Activated CD4-positive, alpha-beta T cell treated with anti-CD3 and anti-CD28 coated beads, Interleukin-2, amount 10 ng/mL, durations not matched to agents 7 days and 5 days (primary cell): ENCODE data around the gene HSPBP1. TPM values are rescaled to one million over a fixed set of nuclear protein-coding genes. Genes with fewer than 3 reads are reported as not detected.
A peak's percentile ranks its signal among the peaks of the same experiment; 100 is the strongest.
"Not testable (repeated sequence)": the region's sequence is repeated elsewhere in the genome, so short reads cannot be mapped to it uniquely, and the experiment has no call there.

Experiments
- CTCF ChIA-PET: fragments of 350-600 bp; sonication (Branson Sonifier 250); formaldehyde crosslinking; loops from one replicate; lab custom pipeline; 2021; ENCODE audit warnings: antibody characterized with exemption; lab: Charles Lee
- POLR2A ChIA-PET: fragments of 350-600 bp; sonication (Branson Sonifier 250); formaldehyde crosslinking; loops from one replicate; lab custom pipeline; 2021; ENCODE audit warnings: antibody characterized with exemption; lab: Charles Lee
- DNase-seq: peaks from one replicate; pipeline ENCODE4 v3.0.0-alpha.2; 2020
- H3K27ac Mint-ChIP-seq: one replicate; pipeline ENCODE4 v1.8.0; 2021; ENCODE audit warnings: mild to moderate bottlenecking, moderate library complexity, mixed read lengths
- H3K27me3 Mint-ChIP-seq: one replicate; pipeline ENCODE4 v1.8.0; 2021; ENCODE audit warnings: mixed read lengths
- H3K36me3 Mint-ChIP-seq: one replicate; pipeline ENCODE4 v1.8.0; 2021; ENCODE audit warnings: low read depth, mixed read lengths
- H3K4me1 Mint-ChIP-seq: one replicate; pipeline ENCODE4 v1.8.0; 2021; ENCODE audit warnings: mixed read lengths
- H3K4me3 Mint-ChIP-seq: one replicate; pipeline ENCODE4 v1.8.0; 2021; ENCODE audit warnings: mild to moderate bottlenecking, moderate library complexity, mixed read lengths
- H3K9me3 Mint-ChIP-seq: one replicate; pipeline ENCODE4 v1.8.0; 2021; ENCODE audit warnings: mixed read lengths
- total RNA-seq, 2 experiments: library from RNA; stranded (reverse); gene quantifications; one replicate each; pipeline ENCODE4 v1.2.3, GENCODE V29; 2021

The HSPBP1 gene, protein sequence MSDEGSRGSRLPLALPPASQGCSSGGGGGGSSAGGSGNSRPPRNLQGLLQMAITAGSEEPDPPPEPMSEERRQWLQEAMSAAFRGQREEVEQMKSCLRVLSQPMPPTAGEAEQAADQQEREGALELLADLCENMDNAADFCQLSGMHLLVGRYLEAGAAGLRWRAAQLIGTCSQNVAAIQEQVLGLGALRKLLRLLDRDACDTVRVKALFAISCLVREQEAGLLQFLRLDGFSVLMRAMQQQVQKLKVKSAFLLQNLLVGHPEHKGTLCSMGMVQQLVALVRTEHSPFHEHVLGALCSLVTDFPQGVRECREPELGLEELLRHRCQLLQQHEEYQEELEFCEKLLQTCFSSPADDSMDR
- 10 to 100 TPM; 23.1 to 26.9 TPM for total RNA-seq

DNA sequence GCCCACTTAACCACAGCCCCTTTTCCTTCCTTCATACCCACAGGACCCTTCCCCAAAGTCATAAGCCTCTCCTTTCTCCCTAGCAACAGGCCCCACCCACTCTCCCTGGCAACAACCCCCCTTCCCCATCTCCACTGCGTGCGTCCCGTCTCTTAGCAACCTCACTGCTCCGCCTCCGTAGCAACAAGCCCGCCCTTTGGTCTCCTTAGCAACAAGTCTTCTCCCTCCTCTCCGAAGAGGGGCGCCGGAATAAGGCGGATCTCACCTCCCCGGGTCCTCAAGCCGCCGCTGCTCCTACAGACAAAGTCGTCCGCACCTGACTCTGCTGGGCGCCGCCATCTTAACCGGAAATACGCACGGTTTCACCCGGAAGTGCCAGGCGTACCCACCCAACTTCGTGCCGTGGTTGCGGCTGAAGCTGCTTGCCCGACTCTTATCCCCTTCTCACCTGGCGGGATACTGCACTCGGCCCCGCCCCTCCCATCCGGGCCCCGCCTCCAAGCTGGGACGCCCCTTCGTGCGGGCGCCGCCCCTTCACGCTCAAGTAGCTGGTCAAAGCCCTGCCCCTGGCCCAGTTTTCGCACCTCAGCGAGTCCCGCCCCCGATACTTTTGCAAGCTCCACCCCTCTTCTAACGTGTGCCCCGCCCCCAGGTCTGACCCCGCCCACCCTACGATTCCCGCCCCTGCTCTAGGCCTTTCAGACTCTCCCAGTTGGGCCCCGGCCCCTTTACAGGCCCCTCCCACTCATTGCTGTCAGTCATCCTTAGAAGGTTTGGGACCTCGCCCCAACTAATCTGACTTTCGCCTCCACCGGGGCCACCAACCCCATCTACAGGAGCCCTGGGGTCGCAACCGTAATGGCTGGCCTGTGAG is at the start of gene HSPBP1:
HSPBP1 (minus strand) TSS at position 341 of the 874 bp plus-strand sequence. CDS start 502 bp downstream, outside the sequence.
- Mint-ChIP-seq H3K9me3 (no peaks in the 10 kb centered on the region), H3K4me3 (peak within 1 kb of the TSS; percentile 99), H3K4me1 (peaks cover 50% of the 10 kb centered on the region), H3K27ac (peak within 1 kb of the TSS; percentile 98), H3K36me3 (peaks cover 9% of the 10 kb centered on the region), H3K27me3 (peaks cover 9% of the 10 kb centered on the region)
- ChIA-PET CTCF (interaction anchor here (0.7 to 1.5 kb wide), 6 partner anchors 10 to 224 kb away, joined by 3 to 5 read pairs (median 4); partner anchors contain the start of gene PPP6R1), POLR2A (interaction anchor here (0.6 to 0.9 kb wide), 2 partner anchors 21 to 26 kb away, joined by 3 to 4 read pairs; partner anchors contain the start of gene PPP6R1)
- DNase-seq: peak; percentile 95

DNA sequence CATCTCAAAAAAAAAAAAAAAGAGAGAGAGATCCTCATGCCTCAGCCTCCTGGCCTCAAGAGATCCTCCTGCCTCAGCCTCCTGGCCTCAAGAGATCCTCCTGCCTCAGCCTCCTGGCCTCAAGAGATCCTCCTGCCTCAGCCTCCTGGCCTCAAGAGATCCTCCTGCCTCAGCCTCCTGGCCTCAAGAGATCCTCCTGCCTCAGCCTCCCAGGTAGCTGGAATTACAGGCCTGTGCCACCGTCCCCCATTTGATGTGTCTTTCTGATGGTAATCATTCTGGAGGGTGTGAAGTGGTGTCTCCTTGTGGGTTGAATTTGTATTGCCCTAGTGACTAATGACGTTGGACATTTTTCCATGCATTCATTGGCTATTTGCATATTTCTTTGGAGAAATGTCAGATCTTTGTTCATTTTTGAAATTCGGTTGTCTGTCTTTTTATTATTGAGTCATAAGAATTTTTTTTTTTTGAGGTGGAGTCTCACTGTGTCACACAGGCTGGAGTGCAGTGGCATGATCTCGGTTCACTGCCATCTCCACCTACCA is 48.9 kb upstream of the HSPBP1 start:
- H3K9me3 Mint-ChIP-seq, H3K4me3 Mint-ChIP-seq, DNase-seq, POLR2A ChIA-PET, H3K27ac Mint-ChIP-seq, CTCF ChIA-PET, H3K4me1 Mint-ChIP-seq, H3K36me3 Mint-ChIP-seq, H3K27me3 Mint-ChIP-seq: not testable (repeated sequence)

DNA sequence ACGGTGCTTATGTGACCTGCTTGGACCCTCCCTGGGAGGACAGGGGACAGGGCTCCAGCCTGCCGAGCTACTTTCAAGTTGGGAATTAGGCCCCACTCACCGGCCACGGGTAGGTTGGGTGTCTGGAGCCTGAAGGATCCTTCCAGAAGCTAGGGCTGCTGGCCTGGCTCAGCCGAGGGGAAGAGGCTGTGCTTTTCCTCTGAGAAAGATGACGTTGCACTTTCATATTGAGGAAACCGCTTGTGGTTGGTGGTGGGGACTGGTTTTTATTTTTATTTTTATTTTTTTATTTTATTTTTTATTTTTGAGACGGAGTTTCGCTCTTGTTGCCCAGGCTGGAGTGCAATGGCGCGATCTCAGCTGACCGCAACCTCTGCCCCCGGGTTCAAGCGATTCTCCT is 45.3 kb upstream of the HSPBP1 start, which contains the start of gene TMEM150B:
TMEM150B (minus strand) TSS at position 170 of the 400 bp plus-strand sequence. CDS start 4,305 bp downstream, outside the sequence.
- CTCF ChIA-PET: interaction anchor here (1.6 kb wide), 1 partner anchor 14 kb away, joined by 4 read pairs; the partner anchor contains the start of gene KMT5C

DNA sequence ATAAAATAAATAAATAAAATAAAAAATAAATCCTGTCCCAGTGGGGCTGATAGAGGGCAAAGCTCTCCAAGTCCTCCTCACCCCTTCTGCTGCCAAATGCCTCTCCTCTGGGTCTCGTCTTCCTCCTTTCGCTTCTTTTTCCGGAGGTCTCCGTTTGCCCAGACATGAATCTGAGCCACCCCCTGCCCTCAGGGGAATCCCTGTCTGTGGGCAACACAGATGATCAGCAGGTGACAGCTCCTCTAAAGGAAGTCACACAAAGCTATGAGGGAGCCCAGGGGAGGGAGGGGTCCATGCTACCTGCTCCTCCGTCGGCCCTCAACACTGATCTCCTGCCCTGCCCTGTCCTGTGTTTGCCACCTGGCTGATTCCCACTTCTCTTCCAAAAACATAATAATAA is 44.8 kb upstream of the HSPBP1 start:
- POLR2A ChIA-PET: no interaction called here
- CTCF ChIA-PET: interaction anchor here (1.6 kb wide), 1 partner anchor 15 kb away, joined by 4 read pairs; the partner anchor contains the start of gene KMT5C

More for the DNA sequence above, 45.3 kb upstream of the HSPBP1 start, which contains the start of gene TMEM150B:
- Mint-ChIP-seq H3K36me3 (no peaks in the 10 kb centered on the region), H3K9me3 (no peaks in the 10 kb centered on the region), H3K27ac (peak within 1 kb of the TSS; percentile 50), H3K4me3 (no peak within 1 kb of the TSS), H3K27me3 (peaks cover 19% of the 10 kb centered on the region), H3K4me1 (peaks cover 11% of the 10 kb centered on the region)
- no peak for DNase-seq
- POLR2A ChIA-PET: no interaction called here

DNA sequence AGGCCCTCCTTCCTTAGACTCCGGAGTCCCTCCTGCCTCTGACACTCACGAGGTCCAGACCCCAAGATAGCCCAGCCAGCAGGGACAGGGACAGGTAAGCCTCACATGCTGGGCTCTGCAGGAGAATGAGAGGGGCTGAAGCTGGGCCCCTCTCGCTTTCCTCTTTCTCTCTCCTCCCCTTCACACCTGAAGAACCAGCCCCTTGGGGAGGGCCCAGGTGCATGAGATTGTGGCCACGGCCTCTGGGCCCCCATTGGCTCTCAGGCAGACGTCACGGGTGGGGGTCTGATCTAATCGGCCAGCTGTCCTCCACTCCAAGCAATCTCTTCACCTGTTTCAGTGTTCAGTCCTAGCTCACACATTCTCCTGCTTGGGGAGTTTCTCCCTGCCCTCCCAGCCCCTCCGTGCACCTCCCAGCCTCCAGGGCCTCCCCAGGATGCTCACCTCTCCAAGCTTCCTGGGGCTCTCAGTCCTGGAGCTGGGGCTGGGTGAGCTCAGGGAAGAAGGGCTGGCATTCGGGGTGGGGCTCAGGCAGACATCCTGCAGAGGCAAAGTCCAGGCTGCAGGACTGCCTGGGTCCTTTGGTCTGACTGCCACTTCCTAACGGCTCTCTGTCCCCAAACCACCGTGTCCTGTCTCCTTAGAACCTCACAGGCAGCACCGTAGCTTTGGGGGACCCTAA is 42.4 kb upstream of the HSPBP1 start:
- peaks cover 11% of the 10 kb centered on the region for H3K4me1 Mint-ChIP-seq
- H3K9me3 Mint-ChIP-seq: no peaks in the 10 kb centered on the region
- H3K27ac Mint-ChIP-seq: no peak overlapping the region
- no peak for DNase-seq
- H3K36me3 Mint-ChIP-seq: no peaks in the 10 kb centered on the region
- H3K4me3 Mint-ChIP-seq: no peak overlapping the region
- CTCF ChIA-PET: interaction anchor here (0.7 to 2.2 kb wide), 4 partner anchors 10 to 27 kb away, joined by 3 to 12 read pairs (median 6); no protein-coding TSS in a partner anchor
- POLR2A ChIA-PET: no interaction called here
- peaks cover 14% of the 10 kb centered on the region for H3K27me3 Mint-ChIP-seq

More for the DNA sequence above, 44.8 kb upstream of the HSPBP1 start:
- DNase-seq: no peak
- no peaks in the 10 kb centered on the region for H3K9me3 Mint-ChIP-seq
- no peak overlapping the region for H3K4me3 Mint-ChIP-seq
- no peaks in the 10 kb centered on the region for H3K36me3 Mint-ChIP-seq
- H3K4me1 Mint-ChIP-seq: peaks cover 11% of the 10 kb centered on the region
- H3K27me3 Mint-ChIP-seq: peaks cover 19% of the 10 kb centered on the region
- no peak overlapping the region for H3K27ac Mint-ChIP-seq

DNA sequence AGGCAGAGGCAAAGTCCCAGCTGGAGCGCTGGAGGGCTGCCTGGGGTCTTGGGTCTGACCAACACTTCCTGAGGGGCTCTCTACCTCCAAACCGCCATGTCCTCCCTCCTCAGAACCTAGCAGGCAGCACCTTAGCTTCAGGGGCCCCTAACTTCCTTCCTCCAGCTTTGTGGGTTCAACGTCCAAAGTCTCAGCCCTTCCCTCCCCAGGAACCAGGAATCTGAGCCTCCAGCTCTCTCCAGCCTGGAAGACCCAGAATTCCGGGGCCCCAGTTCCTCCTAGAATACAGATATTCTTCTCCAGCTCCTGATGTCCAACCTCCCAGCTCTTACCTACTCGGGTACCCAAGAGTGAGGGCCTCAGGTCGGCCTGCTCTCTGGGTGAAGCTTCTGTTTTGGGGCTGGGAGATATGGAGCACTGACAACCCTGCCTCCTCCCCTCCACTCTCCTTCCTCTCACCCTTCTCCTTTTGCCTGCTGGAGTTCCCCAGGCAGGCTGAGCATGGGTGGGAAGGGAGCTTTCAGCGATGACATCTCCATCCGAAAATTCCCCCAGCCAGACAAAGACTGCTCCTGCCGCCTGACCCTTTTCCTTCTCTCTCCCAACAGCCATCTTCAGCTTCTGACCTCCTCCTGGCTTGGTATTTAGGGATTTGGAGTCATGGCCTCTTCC is 41.7 kb upstream of the HSPBP1 start:
- DNase-seq: no peak
- Mint-ChIP-seq H3K4me1 (peaks cover 11% of the 10 kb centered on the region), H3K27ac (no peak overlapping the region), H3K4me3 (no peak overlapping the region), H3K27me3 (peaks cover 14% of the 10 kb centered on the region), H3K36me3 (no peaks in the 10 kb centered on the region), H3K9me3 (no peaks in the 10 kb centered on the region)
- CTCF ChIA-PET: interaction anchor here (0.7 to 2.2 kb wide), 5 partner anchors 10 to 28 kb away, joined by 3 to 12 read pairs (median 3); no protein-coding TSS in a partner anchor
- POLR2A ChIA-PET: no interaction called here

DNA sequence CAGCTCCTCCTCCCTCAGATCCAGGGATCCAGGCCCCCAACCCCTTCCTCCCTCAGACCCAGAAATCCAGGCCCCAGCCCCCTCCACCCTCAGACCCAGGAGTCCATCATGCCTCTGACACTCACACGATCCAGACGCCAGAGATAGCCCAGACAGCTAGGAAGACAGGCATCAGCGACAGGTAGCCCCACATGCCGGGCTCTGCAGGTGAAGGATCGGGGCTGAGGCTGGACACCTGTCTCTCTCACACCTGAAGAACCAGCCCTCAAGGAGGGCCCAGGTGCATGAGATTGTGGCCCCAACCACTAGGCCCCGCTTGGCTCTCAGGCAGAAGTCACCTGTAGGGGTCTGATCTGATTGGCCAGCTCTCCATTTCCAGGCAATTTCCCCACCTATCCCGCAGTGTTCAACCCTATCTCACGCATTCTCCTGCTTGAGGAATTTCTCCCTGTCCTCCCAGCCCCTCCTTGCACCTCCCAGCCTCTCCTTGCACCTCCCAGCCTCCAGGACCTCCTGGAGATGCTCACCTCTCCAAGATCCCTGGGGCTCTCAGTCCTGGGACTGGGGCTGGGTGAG is 41.0 kb upstream of the HSPBP1 start:
- CTCF ChIA-PET: interaction anchor here (1.0 to 2.2 kb wide), 5 partner anchors 11 to 26 kb away, joined by 3 to 12 read pairs (median 3); no protein-coding TSS in a partner anchor
- H3K36me3 Mint-ChIP-seq: no peaks in the 10 kb centered on the region
- DNase-seq: no peak
- POLR2A ChIA-PET: no interaction called here
- H3K27ac Mint-ChIP-seq: no peak overlapping the region
- H3K27me3 Mint-ChIP-seq: peaks cover 14% of the 10 kb centered on the region
- H3K4me1 Mint-ChIP-seq: peaks cover 11% of the 10 kb centered on the region
- no peaks in the 10 kb centered on the region for H3K9me3 Mint-ChIP-seq
- no peak overlapping the region for H3K4me3 Mint-ChIP-seq

DNA sequence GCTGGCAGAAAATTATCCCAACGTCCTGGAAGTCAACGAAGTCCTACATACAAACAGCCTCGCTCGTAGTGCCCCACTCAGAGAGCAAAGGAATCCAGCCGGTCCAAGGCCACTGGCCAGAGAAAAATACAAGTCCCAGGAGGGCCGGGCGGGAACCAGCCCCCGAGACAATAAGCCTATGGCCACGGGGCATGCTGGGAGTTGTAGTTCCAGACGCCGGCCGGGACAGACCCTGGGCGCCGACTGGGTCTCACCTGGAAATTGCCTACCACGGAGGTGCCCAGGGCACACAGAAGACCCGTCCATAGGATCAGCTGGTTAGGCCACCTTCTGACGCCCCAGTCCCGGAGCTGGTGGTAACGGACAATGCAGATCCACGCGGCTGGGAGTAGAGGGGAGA is 39.9 kb upstream of the HSPBP1 start:
- H3K36me3 Mint-ChIP-seq: no peaks in the 10 kb centered on the region
- no peak overlapping the region for H3K4me3 Mint-ChIP-seq
- peaks cover 7% of the 10 kb centered on the region for H3K4me1 Mint-ChIP-seq
- ChIA-PET CTCF (interaction anchor here (0.5 to 2.1 kb wide), 3 partner anchors 15 to 25 kb away, joined by 3 to 9 read pairs (median 3); no protein-coding TSS in a partner anchor), POLR2A (no interaction called here)
- no peak for DNase-seq
- H3K9me3 Mint-ChIP-seq: no peaks in the 10 kb centered on the region
- H3K27me3 Mint-ChIP-seq: peaks cover 14% of the 10 kb centered on the region
- H3K27ac Mint-ChIP-seq: no peak overlapping the region

DNA sequence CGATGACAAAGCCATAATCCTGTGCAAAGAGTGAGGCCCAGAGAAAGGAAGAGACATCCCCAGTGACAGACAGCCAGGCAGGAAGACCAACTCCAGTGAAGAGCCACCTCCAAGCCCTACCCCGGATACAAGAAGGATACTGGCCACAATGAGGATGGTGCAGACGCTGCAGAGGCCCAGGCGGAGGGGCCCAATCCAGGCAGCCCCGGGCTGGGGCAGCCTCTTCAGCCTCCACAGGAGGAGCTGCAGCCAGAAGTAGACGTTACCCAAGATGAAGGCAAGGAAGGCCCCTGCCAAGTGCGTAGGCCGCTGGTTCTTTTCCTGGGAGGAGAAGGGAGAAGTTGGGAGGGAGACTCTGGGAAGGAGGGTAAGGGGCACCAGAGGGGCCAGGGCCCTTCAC is 36.7 kb upstream of the HSPBP1 start:
- Mint-ChIP-seq H3K4me1 (peaks cover 2% of the 10 kb centered on the region), H3K27me3 (peaks cover 2% of the 10 kb centered on the region), H3K4me3 (no peak overlapping the region), H3K27ac (no peak overlapping the region), H3K9me3 (no peaks in the 10 kb centered on the region), H3K36me3 (no peaks in the 10 kb centered on the region)
- ChIA-PET CTCF (interaction anchor here (1.7 to 2.5 kb wide), 2 partner anchors 10 to 22 kb away, joined by 9 read pairs; no protein-coding TSS in a partner anchor), POLR2A (no interaction called here)
- DNase-seq: no peak

DNA sequence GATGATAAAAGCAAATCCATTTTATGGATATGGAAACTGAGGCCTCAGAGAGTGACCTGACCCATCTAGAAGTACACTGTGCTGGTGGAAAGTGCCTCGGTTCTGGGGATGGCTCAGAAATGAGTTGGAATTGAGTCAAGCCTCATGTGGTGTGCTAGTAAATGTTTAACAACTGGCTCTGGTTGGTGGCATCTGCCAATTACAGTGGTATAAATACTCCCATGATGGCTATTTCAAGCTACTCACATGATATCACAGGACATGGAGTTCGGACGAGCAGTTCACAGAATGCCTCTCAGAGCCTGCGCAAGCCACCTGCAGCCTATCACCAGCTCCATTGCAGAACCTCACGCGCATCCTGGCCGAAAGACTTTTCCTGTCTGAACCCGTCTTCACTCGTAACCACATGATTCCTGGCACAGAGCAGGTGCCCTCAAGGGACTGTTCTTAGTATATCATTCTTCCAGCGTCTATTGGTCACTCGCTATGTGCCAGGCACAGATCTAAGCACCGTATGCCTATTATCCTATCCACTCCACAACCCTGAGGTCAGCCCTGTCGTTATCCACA is 36.1 kb upstream of the HSPBP1 start:
- no peak overlapping the region for H3K4me3 Mint-ChIP-seq
- H3K27ac Mint-ChIP-seq: no peak overlapping the region
- no peaks in the 10 kb centered on the region for H3K27me3 Mint-ChIP-seq
- ChIA-PET POLR2A (no interaction called here), CTCF (no interaction called here)
- H3K4me1 Mint-ChIP-seq: no peaks in the 10 kb centered on the region
- H3K36me3 Mint-ChIP-seq: no peaks in the 10 kb centered on the region
- H3K9me3 Mint-ChIP-seq: no peaks in the 10 kb centered on the region
- no peak for DNase-seq

DNA sequence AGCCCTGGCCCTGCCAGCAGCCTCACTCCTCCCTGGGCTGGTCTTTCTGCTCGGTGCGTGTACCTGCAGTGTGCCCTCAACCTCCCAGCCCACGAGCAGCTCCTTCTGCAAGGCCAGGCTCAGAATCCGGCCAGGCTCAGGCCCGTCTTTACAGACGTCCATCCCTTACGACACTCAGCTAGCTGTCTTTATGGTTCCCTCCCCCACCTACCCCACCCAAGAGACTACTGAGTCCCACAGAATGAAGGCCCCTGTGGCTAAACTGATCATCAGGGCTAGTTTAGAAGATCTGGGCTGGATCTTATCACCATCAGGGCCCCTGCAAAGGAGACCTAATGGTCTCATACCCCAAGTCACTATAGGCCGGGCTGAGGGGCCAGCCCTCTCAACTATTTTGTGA is 34.5 kb upstream of the HSPBP1 start:
- H3K9me3 Mint-ChIP-seq: no peaks in the 10 kb centered on the region
- H3K4me3 Mint-ChIP-seq: no peak overlapping the region
- DNase-seq: no peak
- H3K36me3 Mint-ChIP-seq: no peaks in the 10 kb centered on the region
- POLR2A ChIA-PET: no interaction called here
- H3K27ac Mint-ChIP-seq: no peak overlapping the region
- H3K27me3 Mint-ChIP-seq: no peaks in the 10 kb centered on the region
- CTCF ChIA-PET: no interaction called here
- H3K4me1 Mint-ChIP-seq: no peaks in the 10 kb centered on the region
